Smooth muscle cell (in vitro differentiated cells): Measurements from ENCODE around the gene CEP104. TPM values are rescaled to one million over a fixed set of nuclear protein-coding genes. Genes with fewer than 3 reads are reported as not detected.

Experiments used
- DNase-seq: peaks from one replicate; lab custom pipeline; 2025; ENCODE audit not compliant: unreplicated experiment; lab: John Stamatoyannopoulos, UW
- H2AFZ ChIP-seq: fragments of 200-600 bp; sonication (generic); 2 replicates; pipeline ENCODE4 v1.6.0; 2016; ENCODE audit warnings: antibody characterized with exemption, low read depth, mild to moderate bottlenecking
- H3F3A ChIP-seq: fragments of 200-600 bp; sonication (generic); 2 replicates; pipeline ENCODE4 v1.6.0; 2017; ENCODE audit warnings: antibody characterized with exemption, low read depth
- H3K27ac ChIP-seq: fragments of 200-600 bp; sonication (generic); 2 replicates; pipeline ENCODE4 v1.5.1; 2016; ENCODE audit warnings: low read depth, mild to moderate bottlenecking
- H3K27me3 ChIP-seq: fragments of 200-600 bp; sonication (generic); 2 replicates; pipeline ENCODE4 v1.6.1; 2016; ENCODE audit warnings: low read depth, mild to moderate bottlenecking
- H3K36me3 ChIP-seq: fragments of 200-600 bp; sonication (generic); 2 replicates; pipeline ENCODE4 v1.5.1; 2016; ENCODE audit warnings: low read depth
- H3K4me1 ChIP-seq: fragments of 200-600 bp; sonication (generic); 2 replicates; pipeline ENCODE4 v1.5.1; 2016; ENCODE audit warnings: low read depth
- H3K4me2 ChIP-seq: fragments of 200-600 bp; sonication (generic); 2 replicates; pipeline ENCODE4 v1.6.0; 2016; ENCODE audit warnings: mild to moderate bottlenecking
- H3K4me3 ChIP-seq: fragments of 200-600 bp; sonication (generic); 2 replicates; pipeline ENCODE4 v1.5.1; 2016; ENCODE audit warnings: mild to moderate bottlenecking
- H3K79me2 ChIP-seq: fragments of 200-600 bp; sonication (generic); 2 replicates; pipeline ENCODE4 v1.6.0; 2016; ENCODE audit warnings: low read depth, mild to moderate bottlenecking
- H3K9ac ChIP-seq: fragments of 200-600 bp; sonication (generic); 2 replicates; pipeline ENCODE4 v1.6.0; 2016; ENCODE audit warnings: low read depth
- H3K9me3 ChIP-seq: fragments of 200-600 bp; sonication (generic); replicated peaks from 2 replicates; pipeline ENCODE4 v1.5.1; 2016; ENCODE audit warnings: low read depth
- H4K20me1 ChIP-seq: fragments of 200-600 bp; sonication (generic); 2 replicates; pipeline ENCODE4 v1.6.0; 2016; ENCODE audit warnings: low read depth
- WGBS: methylation state at CpG from one replicate; pipeline ENCODE4 v1.1.7; 2016; ENCODE audit warnings: low lambda C conversion rate; 5-methylcytosine and 5-hydroxymethylcytosine counted together
- polyA plus RNA-seq: library from polyadenylated mRNA; unstranded; fragments of >200 nt; fragmentation: Nextera tagmentation; extraction: Ambion mirVana; gene quantifications from 2 replicates; pipeline ENCODE4 v1.2.1, GENCODE V29; 2016
- total RNA-seq: library from RNA; depleted of rRNA; stranded (reverse); fragments of >200 nt; gene quantifications from 2 replicates; pipeline ENCODE4 v1.2.3, GENCODE V29; 2014
- TF ChIP-seq, protein P1 (sequence below): fragments of 200-600 bp; sonication (generic); IDR thresholded peaks from 2 replicates; pipeline ENCODE4 v1.5.1; 2017; ENCODE audit warnings: borderline replicate concordance, mild to moderate bottlenecking, antibody characterized with exemption; ENCODE audit not compliant: insufficient read depth, poor library complexity, severe bottlenecking

The CEP104 gene
- total and polyA plus RNA-seq, 2 experiments from 2014 or later = 16.8 to 25.4 TPM

DNA sequence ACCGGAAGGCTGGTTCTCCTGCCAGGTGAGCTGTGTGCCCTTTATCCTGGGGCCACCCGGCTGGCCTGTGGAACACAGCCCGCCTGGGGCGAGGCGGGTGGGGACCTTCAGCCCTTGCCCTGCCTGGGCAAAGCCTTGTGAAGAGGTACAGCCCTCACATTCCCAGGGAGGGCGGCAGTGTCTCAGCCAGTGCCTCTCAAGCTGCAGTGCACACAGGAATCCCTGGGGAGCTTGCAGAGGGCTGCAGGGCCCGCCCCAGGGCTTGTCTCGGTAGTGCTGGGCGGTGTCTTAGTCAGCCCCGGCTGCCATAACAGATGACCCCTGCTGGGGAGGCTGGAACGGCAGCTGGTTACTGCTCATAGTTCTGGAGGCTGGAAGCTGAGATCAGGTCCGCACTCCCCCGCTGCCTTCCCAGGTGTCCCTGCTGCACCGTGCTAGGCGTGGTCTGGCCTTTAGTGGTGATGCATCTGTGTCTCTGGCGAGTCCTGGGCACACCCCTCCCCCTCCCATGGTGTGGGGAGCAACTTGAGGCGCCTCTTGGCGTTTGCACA, 12.8 kb upstream of the CEP104 start:
- Histone ChIP-seq H3K9ac (no peak overlapping the region), H3K27ac (no peak overlapping the region), H2AFZ (no peak overlapping the region)

GRCh38 chr1:3868464-3869006, 11.5 kb upstream of the CEP104 start:
- Histone ChIP-seq H4K20me1 (peaks cover 6% of the 10 kb centered on the region), H3K4me3 (no peak overlapping the region), H2AFZ (no peak overlapping the region), H3K9me3 (no peaks in the 10 kb centered on the region), H3K27me3 (no peaks in the 10 kb centered on the region), H3K79me2 (no peaks in the 10 kb centered on the region), H3K27ac (no peak overlapping the region), H3K4me1 (no peaks in the 10 kb centered on the region), H3K4me2 (no peak overlapping the region), H3F3A (no peaks in the 10 kb centered on the region), H3K9ac (no peak overlapping the region), H3K36me3 (no peaks in the 10 kb centered on the region)
- 84% methylated on average over 12 of the region's 13 CpGs for WGBS
- TF ChIP-seq, protein P1, sequence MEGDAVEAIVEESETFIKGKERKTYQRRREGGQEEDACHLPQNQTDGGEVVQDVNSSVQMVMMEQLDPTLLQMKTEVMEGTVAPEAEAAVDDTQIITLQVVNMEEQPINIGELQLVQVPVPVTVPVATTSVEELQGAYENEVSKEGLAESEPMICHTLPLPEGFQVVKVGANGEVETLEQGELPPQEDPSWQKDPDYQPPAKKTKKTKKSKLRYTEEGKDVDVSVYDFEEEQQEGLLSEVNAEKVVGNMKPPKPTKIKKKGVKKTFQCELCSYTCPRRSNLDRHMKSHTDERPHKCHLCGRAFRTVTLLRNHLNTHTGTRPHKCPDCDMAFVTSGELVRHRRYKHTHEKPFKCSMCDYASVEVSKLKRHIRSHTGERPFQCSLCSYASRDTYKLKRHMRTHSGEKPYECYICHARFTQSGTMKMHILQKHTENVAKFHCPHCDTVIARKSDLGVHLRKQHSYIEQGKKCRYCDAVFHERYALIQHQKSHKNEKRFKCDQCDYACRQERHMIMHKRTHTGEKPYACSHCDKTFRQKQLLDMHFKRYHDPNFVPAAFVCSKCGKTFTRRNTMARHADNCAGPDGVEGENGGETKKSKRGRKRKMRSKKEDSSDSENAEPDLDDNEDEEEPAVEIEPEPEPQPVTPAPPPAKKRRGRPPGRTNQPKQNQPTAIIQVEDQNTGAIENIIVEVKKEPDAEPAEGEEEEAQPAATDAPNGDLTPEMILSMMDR = no peak
- DNase-seq = no peak

More for the DNA sequence above, 12.8 kb upstream of the CEP104 start:
- WGBS = 86% methylated on average over 18 of the region's 18 CpGs
- H3K4me1 ChIP-seq = no peaks in the 10 kb centered on the region
- peaks cover 5% of the 10 kb centered on the region for H4K20me1 ChIP-seq
- no peaks in the 10 kb centered on the region for H3K79me2 ChIP-seq
- DNase-seq = no peak
- H3K9me3 ChIP-seq = no peaks in the 10 kb centered on the region
- H3F3A ChIP-seq = no peaks in the 10 kb centered on the region
- no peaks in the 10 kb centered on the region for H3K27me3 ChIP-seq
- H3K4me2 ChIP-seq = no peak overlapping the region
- TF ChIP-seq, protein P1 = no peak
- H3K4me3 ChIP-seq = no peak overlapping the region
- H3K36me3 ChIP-seq = no peaks in the 10 kb centered on the region

- 90% methylated on average over 18 of the region's 18 CpGs for WGBS
- no peaks in the 10 kb centered on the region for H3K9me3 ChIP-seq
- TF ChIP-seq, protein P1 = no peak
- H3K4me1 ChIP-seq = no peaks in the 10 kb centered on the region
- no peak overlapping the region for H3K9ac ChIP-seq
- H3K27ac ChIP-seq = no peak overlapping the region
- H4K20me1 ChIP-seq = peaks cover 6% of the 10 kb centered on the region
- H3K4me3 ChIP-seq = no peak overlapping the region
- H3K36me3 ChIP-seq = no peaks in the 10 kb centered on the region
- H3K27me3 ChIP-seq = no peaks in the 10 kb centered on the region
- H3K79me2 ChIP-seq = no peaks in the 10 kb centered on the region
- no peak overlapping the region for H3K4me2 ChIP-seq
- DNase-seq = no peak
- no peaks in the 10 kb centered on the region for H3F3A ChIP-seq
- H2AFZ ChIP-seq = no peak overlapping the region
These were observed 8.7 kb upstream of the CEP104 start for GRCh38 chr1:3865606-3866160.

DNA sequence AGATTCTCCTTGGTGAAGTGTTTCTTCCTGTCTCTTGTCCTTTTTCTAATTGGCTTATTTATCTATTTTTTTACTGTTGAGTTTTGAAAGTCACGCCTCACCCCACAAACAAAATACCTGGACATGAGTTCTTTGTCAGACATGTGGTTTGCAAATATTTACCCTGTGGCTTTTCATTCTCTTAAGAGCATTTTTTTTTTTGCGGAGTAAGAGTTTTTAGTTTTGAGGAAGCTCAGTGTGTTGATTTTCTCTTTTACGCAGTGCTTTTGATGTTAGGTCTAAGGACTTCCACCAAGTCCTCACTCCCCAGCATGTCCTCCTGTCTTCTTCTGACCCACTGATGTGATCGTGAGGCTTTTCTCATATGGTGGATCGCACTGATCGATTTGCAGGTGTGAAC, 7.9 kb upstream of the CEP104 start:
- H3K9ac ChIP-seq = no peak overlapping the region
- no peak overlapping the region for H3K4me3 ChIP-seq
- no peaks in the 10 kb centered on the region for H3K4me1 ChIP-seq
- 86% methylated on average over 6 of the region's 6 CpGs for WGBS
- no peaks in the 10 kb centered on the region for H3K36me3 ChIP-seq
- no peak overlapping the region for H2AFZ ChIP-seq
- H3K27ac ChIP-seq = no peak overlapping the region
- H3F3A ChIP-seq = no peaks in the 10 kb centered on the region
- H3K27me3 ChIP-seq = no peaks in the 10 kb centered on the region
- no peak for DNase-seq
- no peaks in the 10 kb centered on the region for H3K79me2 ChIP-seq
- TF ChIP-seq, protein P1 = no peak
- H4K20me1 ChIP-seq = peaks cover 6% of the 10 kb centered on the region
- H3K9me3 ChIP-seq = no peaks in the 10 kb centered on the region
- no peak overlapping the region for H3K4me2 ChIP-seq
